Mesenchymal stem cell (in vitro differentiated cells and primary cell): Measurements from ENCODE around the gene NUBP2.

Experiments used
- small RNA-seq: library from polyadenylated mRNA; stranded (forward); fragments of <200 nt; extraction: miRNeasy Mini kit (QIAGEN cat#:217004); gene quantifications from one replicate; pipeline ENCODE3, GENCODE V24; 2013; ENCODE audit warnings: low read depth

Gene NUBP2

Small RNA genes lying within 50 kb of the gene (small RNA-seq; reads per million reads assigned to genes)
- 29.6 reads per million, percentile 89 among the genes with 10 or more reads in this experiment for gene MIR3177
